ENCODE data around the gene MMD2. TPM values are rescaled to one million over a fixed set of nuclear protein-coding genes. Genes with fewer than 3 reads are reported as not detected.
A peak's percentile ranks its signal among the peaks of the same experiment; 100 is the strongest.

Gene MMD2
- total and polyA plus RNA-seq, 2 of the 8 experiments (the other 6 are each of a cell fraction or from before 2014, with no cell fraction given), result 0.14 TPM; not detected in 1

- Histone ChIP-seq H3K9ac (replicated peaks in 1 of 4; ENCODE audit: extremely low read depth in 1 of 4, low read depth in 3 of 4, low read length in 3 of 4) (peak overlapping the region in 2 of 4 experiments; percentile 20 to 47; a peak in 3 of 7 replicates), H3K4me2 (ENCODE audit: insufficient read depth in 1 of 2, low read depth in 2 of 2, low read length in 2 of 2) (peak overlapping the region; percentile 98), H4K8ac (ENCODE audit: extremely low read depth, insufficient read depth, low read length) (no peak overlapping the region), H2BK15ac (ENCODE audit: low read length) (no peak overlapping the region), H3K9me3 (ENCODE audit: insufficient read depth in 2 of 2, low read depth in 1 of 2, low read length in 1 of 2) (no peaks in the 10 kb centered on the region), H3K4me3 (ENCODE audit: extremely low read depth in 1 of 4, insufficient read depth in 2 of 4, low read depth in 3 of 4, low read length in 4 of 4) (peak overlapping the region; percentile 41 to 63 (median 56)), H2AK5ac (ENCODE audit: low read depth, low read length) (no peak overlapping the region), H3K79me2 (ENCODE audit: control insufficient read depth in 1 of 2, insufficient read depth in 2 of 2, low read length in 2 of 2) (no peaks in the 10 kb centered on the region), H4K91ac (replicated peaks; ENCODE audit: insufficient read length, low read length) (no peak overlapping the region), H2AFZ (ENCODE audit: low read length) (peak overlapping the region; percentile 89; the same call in 1 of the 2 replicates), H2BK120ac (replicated peaks; ENCODE audit: low read depth, low read length) (no peak overlapping the region), H3K27me3 (replicated peaks in 1 of 4; ENCODE audit: control insufficient read depth in 3 of 4, extremely low read depth in 1 of 4, insufficient read depth in 3 of 4, low read length in 3 of 4) (peaks cover 0 to 9% (median 2%) of the 10 kb centered on the region in 4 experiments; a peak in 2 of 7 replicates), H3K4ac (replicated peaks; ENCODE audit: insufficient read length, low read depth, low read length) (no peak overlapping the region), H3K14ac (ENCODE audit: insufficient read length) (no peak overlapping the region), H4K20me1 (replicated peaks in 1 of 2; ENCODE audit: control insufficient read depth in 1 of 2, insufficient read depth in 2 of 2, low read length in 2 of 2) (no peaks in the 10 kb centered on the region), H2BK20ac (ENCODE audit: low read length) (no peak overlapping the region), H3K23me2 (ENCODE audit: low read depth, low read length) (peaks cover 11% of the 10 kb centered on the region; the same call in 1 of the 2 replicates), H2BK12ac (ENCODE audit: low read depth, low read length) (no peak overlapping the region), H2BK5ac (ENCODE audit: low read depth, low read length) (no peak overlapping the region), H3K79me1 (ENCODE audit: low read depth, low read length) (no peaks in the 10 kb centered on the region), H4K5ac (ENCODE audit: insufficient read length, low read depth, low read length) (no peak overlapping the region), H3K4me1 (replicated peaks in 1 of 4; ENCODE audit: control insufficient read depth in 3 of 4, insufficient read depth in 4 of 4, low read length in 3 of 4) (peaks cover 0 to 5% (median 2%) of the 10 kb centered on the region in 4 experiments; a peak in 3 of 7 replicates), H3K18ac (ENCODE audit: extremely low read depth, low read length) (no peak overlapping the region; the same call in 1 of the 2 replicates), H3K36me3 (ENCODE audit: control insufficient read depth in 2 of 4, insufficient read depth in 4 of 4, low read length in 3 of 4) (no peaks in the 10 kb centered on the region; a peak in 1 of 8 replicates), H3K27ac (ENCODE audit: low read depth, low read length) (no peak overlapping the region), H3K23ac (ENCODE audit: insufficient read length) (no peak overlapping the region), H3K56ac (replicated peaks; ENCODE audit: insufficient read length, low read depth, low read length) (no peak overlapping the region)
- POLR2A ChIA-PET (ENCODE audit: partially characterized antibody), result interaction anchor here (0.6 to 1.5 kb wide), 3 partner anchors 13 to 718 kb away, joined by 3 to 5 read pairs (median 3); no protein-coding TSS in a partner anchor
- CTCF ChIA-PET (ENCODE audit: partially characterized antibody), result interaction anchor here (0.6 to 4.8 kb wide), 26 partner anchors 8 to 252 kb away, joined by 3 to 47 read pairs (median 3); no protein-coding TSS in a partner anchor
- peak in 1 of 2 experiments; percentile 60 for DNase-seq (ENCODE audit: low read depth in 1 of 2, low spot score in 2 of 2)
- 4% methylated on average over 35 of the region's 35 CpGs; no CpG with 5 or more reads in 1 of the 2 experiments for WGBS, 2 experiments (ENCODE audit: extremely low coverage in 1 of 2, insufficient coverage in 1 of 2, insufficient read length in 1 of 2, insufficient replicate concordance in 2 of 2, low coverage in 1 of 2, low lambda C conversion rate in 2 of 2, missing lambda C conversion rate in 1 of 2)
- peak; percentile 55 for FAIRE-seq
- TF ChIP-seq, protein P1, sequence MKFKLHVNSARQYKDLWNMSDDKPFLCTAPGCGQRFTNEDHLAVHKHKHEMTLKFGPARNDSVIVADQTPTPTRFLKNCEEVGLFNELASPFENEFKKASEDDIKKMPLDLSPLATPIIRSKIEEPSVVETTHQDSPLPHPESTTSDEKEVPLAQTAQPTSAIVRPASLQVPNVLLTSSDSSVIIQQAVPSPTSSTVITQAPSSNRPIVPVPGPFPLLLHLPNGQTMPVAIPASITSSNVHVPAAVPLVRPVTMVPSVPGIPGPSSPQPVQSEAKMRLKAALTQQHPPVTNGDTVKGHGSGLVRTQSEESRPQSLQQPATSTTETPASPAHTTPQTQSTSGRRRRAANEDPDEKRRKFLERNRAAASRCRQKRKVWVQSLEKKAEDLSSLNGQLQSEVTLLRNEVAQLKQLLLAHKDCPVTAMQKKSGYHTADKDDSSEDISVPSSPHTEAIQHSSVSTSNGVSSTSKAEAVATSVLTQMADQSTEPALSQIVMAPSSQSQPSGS (IDR thresholded peaks at IDR 0.05; ENCODE audit: low read length), result no peak
- TF ChIP-seq TEAD4 (IDR thresholded peaks at IDR 0.05; ENCODE audit: low read depth, low read length), result no peak
- TF ChIP-seq NANOG (IDR thresholded peaks at IDR 0.05; ENCODE audit: insufficient read depth, low read depth, low read length, poor library complexity, severe bottlenecking), result no peak
- TF ChIP-seq POLR2A (IDR thresholded peaks at IDR 0.05; ENCODE audit: control extremely low read depth in 1 of 2, low read depth in 2 of 2, low read length in 2 of 2), result peak in 1 of 2 experiments; percentile 20; a peak in 1 of 3 replicates
- TF ChIP-seq CEBPB (IDR thresholded peaks at IDR 0.05; ENCODE audit: low read depth, low read length), result no peak
- no peak for TF ChIP-seq SP4 (IDR thresholded peaks at IDR 0.05; ENCODE audit: low read length)
- TF ChIP-seq, protein P2, sequence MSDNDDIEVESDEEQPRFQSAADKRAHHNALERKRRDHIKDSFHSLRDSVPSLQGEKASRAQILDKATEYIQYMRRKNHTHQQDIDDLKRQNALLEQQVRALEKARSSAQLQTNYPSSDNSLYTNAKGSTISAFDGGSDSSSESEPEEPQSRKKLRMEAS (IDR thresholded peaks at IDR 0.05), result no peak
- no peak for TF ChIP-seq CBX5 (IDR thresholded peaks at IDR 0.05; ENCODE audit: low read depth, low read length)
- no peak for TF ChIP-seq ASH2L (IDR thresholded peaks at IDR 0.05; ENCODE audit: low read length)
- TF ChIP-seq KDM4A (IDR thresholded peaks at IDR 0.05; ENCODE audit: low read depth, low read length, severe bottlenecking), result peak; percentile 27
These were observed 76.6 kb downstream of the MMD2 start for GRCh38 chr7:4882169-4883032.

Measured in H1 (cell line).